B cell (primary cell): ENCODE measurements around the gene KRTAP5-8.

Source experiments
- EZH2 ChIP-seq: IDR thresholded peaks from 2 replicates; pipeline ENCODE4 v1.6.1; 2012; ENCODE audit warnings: borderline replicate concordance, low read depth, mild to moderate bottlenecking, moderate library complexity, low read length; ENCODE audit not compliant: insufficient read depth, poor library complexity, severe bottlenecking
- TF ChIP-seq, protein P1 (sequence below): fragments of 200-600 bp; IDR thresholded peaks from one replicate; pipeline ENCODE4 v1.8.0; 2022; ENCODE audit warnings: antibody characterized with exemption, mild to moderate bottlenecking

DNA sequence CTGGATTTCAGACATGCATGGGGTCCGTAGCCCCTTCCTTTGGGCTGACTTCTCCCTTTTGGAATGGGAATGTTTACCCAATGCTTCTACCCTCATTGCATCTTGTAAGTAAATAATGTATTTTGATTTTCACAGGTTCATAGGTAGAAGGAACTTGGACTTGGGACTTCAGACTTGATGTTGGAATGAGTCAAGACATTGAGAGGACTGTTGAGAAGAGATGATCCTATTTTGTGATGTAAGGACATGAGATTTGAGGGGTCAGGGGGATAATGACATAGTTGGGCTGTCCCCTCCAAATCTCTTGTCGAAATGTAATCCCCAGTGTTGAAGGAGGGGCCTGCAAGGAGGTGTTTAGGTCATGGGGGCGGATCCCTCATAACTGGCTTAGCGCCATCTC is 26.6 kb downstream of the KRTAP5-8 start:
- TF ChIP-seq, protein P1, sequence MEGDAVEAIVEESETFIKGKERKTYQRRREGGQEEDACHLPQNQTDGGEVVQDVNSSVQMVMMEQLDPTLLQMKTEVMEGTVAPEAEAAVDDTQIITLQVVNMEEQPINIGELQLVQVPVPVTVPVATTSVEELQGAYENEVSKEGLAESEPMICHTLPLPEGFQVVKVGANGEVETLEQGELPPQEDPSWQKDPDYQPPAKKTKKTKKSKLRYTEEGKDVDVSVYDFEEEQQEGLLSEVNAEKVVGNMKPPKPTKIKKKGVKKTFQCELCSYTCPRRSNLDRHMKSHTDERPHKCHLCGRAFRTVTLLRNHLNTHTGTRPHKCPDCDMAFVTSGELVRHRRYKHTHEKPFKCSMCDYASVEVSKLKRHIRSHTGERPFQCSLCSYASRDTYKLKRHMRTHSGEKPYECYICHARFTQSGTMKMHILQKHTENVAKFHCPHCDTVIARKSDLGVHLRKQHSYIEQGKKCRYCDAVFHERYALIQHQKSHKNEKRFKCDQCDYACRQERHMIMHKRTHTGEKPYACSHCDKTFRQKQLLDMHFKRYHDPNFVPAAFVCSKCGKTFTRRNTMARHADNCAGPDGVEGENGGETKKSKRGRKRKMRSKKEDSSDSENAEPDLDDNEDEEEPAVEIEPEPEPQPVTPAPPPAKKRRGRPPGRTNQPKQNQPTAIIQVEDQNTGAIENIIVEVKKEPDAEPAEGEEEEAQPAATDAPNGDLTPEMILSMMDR: no peak
- no peak for TF ChIP-seq EZH2
